Muscle layer of duodenum (tissue), 2 donors: Measurements from ENCODE around the gene PDE1A.
"Not testable (repeated sequence)": the region's sequence is repeated elsewhere in the genome, so short reads cannot be mapped to it uniquely, and the experiment has no call there.

Experiments
- H3K27ac ChIP-seq: one replicate; pipeline ENCODE4 v1.7.0; 2013; ENCODE audit warnings: mild to moderate bottlenecking, low read length
- H3K27me3 ChIP-seq: one replicate; pipeline ENCODE4 v1.7.0; 2013; ENCODE audit warnings: low read depth, mild to moderate bottlenecking, control low read depth, low read length
- H3K36me3 ChIP-seq, 2 donors: one replicate each; pipeline ENCODE4 v1.7.0; 2013; ENCODE audit warnings: low read length in 2 of 2, control low read depth in 1 of 2, mild to moderate bottlenecking in 1 of 2; ENCODE audit not compliant: insufficient read depth in 2 of 2, control insufficient read depth in 1 of 2
- H3K4me1 ChIP-seq, 2 donors: one replicate each; pipeline ENCODE4 v1.7.0; 2013; ENCODE audit warnings: low read length in 2 of 2, mild to moderate bottlenecking in 2 of 2, control low read depth in 1 of 2, moderate library complexity in 1 of 2; ENCODE audit not compliant: insufficient read depth in 2 of 2, control insufficient read depth in 1 of 2
- H3K4me3 ChIP-seq, 2 donors: one replicate each; pipeline ENCODE4 v1.7.0; 2013; ENCODE audit warnings: low read length in 2 of 2, low read depth in 1 of 2, mild to moderate bottlenecking in 1 of 2
- H3K9me3 ChIP-seq, 2 donors: one replicate each; pipeline ENCODE4 v1.7.0; 2013; ENCODE audit warnings: low read length in 2 of 2, control low read depth in 1 of 2, mild to moderate bottlenecking in 1 of 2; ENCODE audit not compliant: control insufficient read depth in 1 of 2
- donor health status: healthy.

Gene PDE1A

DNA sequence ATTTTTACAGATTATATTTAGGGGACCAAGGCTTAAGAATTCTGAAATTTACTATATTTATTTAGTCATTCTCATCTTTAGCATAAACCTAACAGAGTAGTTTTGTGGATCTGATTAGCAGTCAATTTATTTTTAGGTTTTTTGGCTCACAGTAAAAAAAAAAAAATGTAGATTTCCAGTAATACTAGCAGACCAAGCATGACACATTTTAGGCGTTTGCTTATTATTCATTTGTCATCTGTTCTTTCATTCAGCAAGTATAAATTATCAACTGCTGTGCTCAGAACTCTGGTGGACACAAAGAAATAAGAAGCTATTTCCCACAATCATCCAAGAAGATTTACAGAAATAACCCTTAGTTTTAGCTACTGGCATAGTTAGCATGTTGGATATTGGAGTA, 20.6 kb downstream of the PDE1A start:
- H3K4me1 ChIP-seq = peaks cover 0 to 15% of the 10 kb centered on the region in 2 donors
- H3K4me3 ChIP-seq = no peak overlapping the region
- H3K27me3 ChIP-seq = no peaks in the 10 kb centered on the region
- H3K9me3 ChIP-seq = no peaks in the 10 kb centered on the region
- no peak overlapping the region for H3K27ac ChIP-seq
- H3K36me3 ChIP-seq = no peaks in the 10 kb centered on the region

DNA sequence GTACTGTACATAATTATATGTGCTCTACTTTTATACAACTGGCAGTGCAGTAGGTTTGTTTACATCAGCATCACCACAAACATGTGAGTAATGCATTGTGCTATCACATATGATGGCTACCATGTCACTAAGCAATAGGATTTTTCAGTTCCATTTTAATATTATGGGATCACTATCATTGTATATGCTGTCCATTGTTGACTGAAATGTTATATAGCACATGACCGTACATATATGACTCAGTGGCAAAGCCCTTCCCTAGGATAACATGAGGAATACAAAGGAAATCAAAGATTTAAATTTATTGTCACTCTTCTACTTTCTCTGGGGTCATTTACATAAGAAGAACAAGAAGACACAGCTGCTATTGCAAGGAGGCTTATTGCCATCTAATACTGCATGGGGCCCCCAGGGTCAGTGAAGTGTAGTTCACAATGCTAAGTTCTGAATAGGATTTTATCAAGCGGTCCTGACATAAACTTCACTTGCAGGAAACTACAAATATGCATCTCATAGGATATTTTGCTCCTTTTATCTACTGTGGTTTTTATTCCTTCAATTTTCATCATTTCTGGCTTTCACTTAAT, 21.8 kb downstream of the PDE1A start:
- H3K27me3 ChIP-seq = no peaks in the 10 kb centered on the region
- H3K27ac ChIP-seq = no peak overlapping the region
- H3K36me3 ChIP-seq = no peaks in the 10 kb centered on the region
- peaks cover 0 to 15% of the 10 kb centered on the region in 2 donors for H3K4me1 ChIP-seq
- H3K4me3 ChIP-seq = no peak overlapping the region
- no peaks in the 10 kb centered on the region for H3K9me3 ChIP-seq

DNA sequence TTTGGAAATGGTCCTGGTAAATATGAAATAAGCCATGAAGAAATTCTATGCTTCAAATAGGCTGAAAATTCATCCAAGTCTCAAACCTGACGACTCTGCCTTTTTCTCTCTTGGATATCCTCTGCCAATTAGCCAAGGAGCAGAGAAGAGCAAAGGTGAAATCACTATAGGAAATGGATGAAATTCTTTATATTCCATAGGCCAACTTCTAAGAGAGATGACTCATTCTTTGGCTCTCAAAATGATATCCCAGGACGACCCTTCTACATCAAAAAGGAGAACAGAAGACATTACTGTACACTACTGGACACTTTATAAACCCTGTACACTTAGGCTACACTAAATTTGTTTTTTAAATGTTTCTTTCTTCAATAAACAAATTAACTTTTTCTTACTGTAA, 22.7 kb downstream of the PDE1A start:
- Histone ChIP-seq H3K36me3 (no peaks in the 10 kb centered on the region), H3K27ac (no peak overlapping the region)

DNA sequence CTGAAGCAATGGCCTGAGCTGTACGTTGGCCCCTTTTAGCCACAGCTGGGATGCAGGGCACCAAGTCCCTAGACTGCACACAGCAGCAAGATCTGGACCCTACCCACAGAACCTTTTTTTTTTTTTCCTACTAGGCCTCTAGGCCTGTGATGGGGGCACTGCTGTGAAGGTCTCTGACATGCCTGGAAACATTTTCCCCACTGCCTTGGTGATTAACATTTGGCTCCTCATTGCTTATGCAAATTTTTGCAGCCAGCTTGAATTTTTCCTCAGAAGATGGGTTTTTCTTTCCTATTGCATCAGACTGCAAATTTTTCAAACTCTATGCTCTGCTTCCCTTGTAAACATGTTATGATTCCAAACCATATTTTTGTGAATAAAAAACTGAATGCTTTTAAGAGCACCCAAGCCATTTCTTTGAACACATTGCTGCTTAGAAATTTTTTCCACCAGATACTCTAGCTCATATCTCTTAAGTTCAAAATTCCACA, 33.5 kb downstream of the PDE1A start:
- Histone ChIP-seq H3K27me3 (no peaks in the 10 kb centered on the region), H3K4me3 (no peak overlapping the region), H3K4me1 (peaks cover 0 to 17% of the 10 kb centered on the region in 2 donors), H3K9me3 (peaks cover 0 to 3% of the 10 kb centered on the region in 2 donors), H3K36me3 (no peaks in the 10 kb centered on the region), H3K27ac (no peak overlapping the region)

More for the DNA sequence above, 22.7 kb downstream of the PDE1A start:
- Histone ChIP-seq H3K9me3 (no peaks in the 10 kb centered on the region), H3K27me3 (no peaks in the 10 kb centered on the region), H3K4me1 (peaks cover 0 to 15% of the 10 kb centered on the region in 2 donors), H3K4me3 (no peak overlapping the region)

DNA sequence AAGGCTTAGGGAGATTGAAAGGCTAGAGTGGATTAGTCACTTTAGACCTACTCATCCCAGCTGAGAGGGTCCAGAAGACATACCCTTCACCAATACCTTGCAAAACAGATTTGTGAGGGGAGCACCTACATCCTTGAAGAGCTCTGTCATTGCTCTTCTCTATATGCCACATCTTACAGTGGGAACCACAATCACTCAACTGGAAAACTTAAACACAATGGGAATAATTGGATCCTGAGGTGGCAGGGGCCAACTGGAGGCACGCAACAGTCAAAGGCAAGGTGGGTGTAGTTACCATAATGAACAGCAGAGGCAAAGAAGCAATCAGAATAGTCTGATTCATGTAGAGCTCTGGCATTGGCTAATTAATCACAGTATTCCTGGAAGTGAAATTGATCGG, 35.4 kb downstream of the PDE1A start:
- H3K4me1 ChIP-seq = peaks cover 0 to 17% of the 10 kb centered on the region in 2 donors
- H3K36me3 ChIP-seq = no peaks in the 10 kb centered on the region
- no peak overlapping the region for H3K4me3 ChIP-seq
- peaks cover 0 to 3% of the 10 kb centered on the region in 2 donors for H3K9me3 ChIP-seq
- no peak overlapping the region for H3K27ac ChIP-seq
- no peaks in the 10 kb centered on the region for H3K27me3 ChIP-seq

DNA sequence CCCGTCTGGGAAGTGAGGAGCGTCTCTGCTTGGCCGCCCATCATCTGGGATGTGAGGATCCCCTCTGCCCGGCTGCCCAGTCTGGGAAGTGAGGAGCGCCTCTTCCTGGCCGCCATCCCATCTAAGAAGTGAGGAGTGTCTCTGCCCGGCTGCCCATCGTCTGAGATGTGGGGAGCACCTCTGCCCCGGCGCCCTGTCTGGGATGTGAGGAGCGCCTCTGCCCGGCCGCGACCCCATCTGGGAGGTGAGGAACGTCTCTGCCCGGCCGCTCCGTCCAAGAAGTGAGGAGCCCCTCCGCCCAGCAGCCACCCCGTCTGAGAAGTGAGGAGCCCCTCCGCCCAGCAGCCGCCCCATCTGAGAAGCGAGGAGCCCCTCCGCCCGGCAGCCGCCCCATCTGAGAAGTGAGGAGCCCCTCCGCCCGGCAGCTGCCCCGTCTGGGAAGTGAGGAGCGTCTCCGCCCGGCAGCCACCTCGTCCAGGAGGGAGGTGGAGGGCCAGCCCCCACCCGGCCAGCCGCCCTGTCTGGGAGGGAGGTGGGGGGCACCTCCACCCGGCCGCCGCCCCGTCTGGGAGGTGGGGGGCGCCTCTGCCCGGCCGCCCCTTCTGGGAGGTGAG, 40.5 kb downstream of the PDE1A start:
- H3K27ac ChIP-seq, H3K36me3 ChIP-seq, H3K4me1 ChIP-seq, H3K4me3 ChIP-seq, H3K9me3 ChIP-seq, H3K27me3 ChIP-seq: not testable (repeated sequence)

DNA sequence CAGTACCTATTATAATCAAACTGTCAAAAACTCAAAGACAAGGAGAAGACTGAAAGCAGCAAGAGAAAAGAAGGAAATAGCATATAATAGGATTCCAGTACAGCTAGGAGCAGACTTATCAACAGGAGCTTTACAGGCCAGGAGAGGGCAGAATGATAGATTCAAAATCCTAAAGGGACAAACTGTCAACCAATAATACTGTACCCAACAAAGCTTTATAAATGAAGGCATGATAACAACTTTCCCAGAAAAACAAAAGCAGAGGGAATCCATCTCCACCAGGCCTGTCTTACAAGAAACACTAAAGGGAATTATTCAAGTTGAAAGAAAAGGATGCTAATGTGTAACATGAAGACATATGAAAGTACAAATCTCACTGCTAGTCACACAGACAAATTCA, 42.0 kb downstream of the PDE1A start:
- Histone ChIP-seq H3K27ac (no peak overlapping the region), H3K9me3 (peaks cover 3 to 4% of the 10 kb centered on the region in 2 donors), H3K4me3 (no peak overlapping the region), H3K4me1 (peaks cover 0 to under 1% of the 10 kb centered on the region in 2 donors), H3K27me3 (no peaks in the 10 kb centered on the region), H3K36me3 (no peaks in the 10 kb centered on the region)

DNA sequence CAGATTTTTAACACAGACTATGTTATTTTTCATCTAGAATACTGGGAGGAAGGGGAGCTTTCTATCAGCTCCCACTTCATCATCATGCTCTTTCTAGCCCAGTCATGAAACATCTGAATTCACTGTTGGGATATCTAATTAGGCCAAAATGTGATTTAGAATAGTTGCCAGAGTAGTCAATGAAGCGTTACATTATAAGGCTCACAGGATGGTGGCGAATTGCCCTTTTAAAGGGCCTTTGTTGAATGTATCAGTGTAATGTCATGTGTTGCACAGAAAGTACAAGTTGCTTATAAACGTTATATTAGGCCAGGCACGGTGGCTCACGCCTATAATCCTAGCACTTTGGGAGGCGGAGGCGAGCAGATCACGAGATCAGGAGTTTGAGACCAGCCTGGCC, 45.6 kb downstream of the PDE1A start:
- no peaks in the 10 kb centered on the region for H3K27me3 ChIP-seq
- no peak overlapping the region for H3K27ac ChIP-seq
- no peak overlapping the region for H3K4me3 ChIP-seq
- H3K36me3 ChIP-seq = peaks cover 0 to 5% of the 10 kb centered on the region in 2 donors
- H3K4me1 ChIP-seq = peaks cover 0 to 8% of the 10 kb centered on the region in 2 donors
- H3K9me3 ChIP-seq = peaks cover 4 to 10% of the 10 kb centered on the region in 2 donors

DNA sequence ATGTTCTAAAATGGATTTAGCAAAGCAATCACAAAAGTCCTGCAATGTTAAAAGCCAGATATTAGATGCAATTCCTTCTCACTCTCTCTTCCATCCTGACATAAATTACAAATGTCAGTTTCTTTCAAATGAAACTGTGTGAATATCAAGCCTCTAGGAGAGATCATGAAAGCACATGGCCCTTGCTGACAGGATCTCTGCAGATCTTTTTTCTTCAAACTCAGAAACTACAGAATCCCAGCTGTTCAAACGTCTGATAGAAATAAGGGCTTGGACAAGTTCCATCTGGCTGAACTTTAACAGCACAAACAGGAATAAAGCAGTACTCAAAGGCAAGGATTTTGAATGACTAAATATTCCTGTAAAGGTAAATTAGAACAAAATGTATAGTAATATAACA, 47.6 kb downstream of the PDE1A start:
- H3K27ac ChIP-seq = peak overlapping the region; percentile 19
- no peaks in the 10 kb centered on the region for H3K27me3 ChIP-seq
- peaks cover 0 to 5% of the 10 kb centered on the region in 2 donors for H3K36me3 ChIP-seq
- H3K4me3 ChIP-seq = no peak overlapping the region
- peaks cover 0 to 8% of the 10 kb centered on the region in 2 donors for H3K4me1 ChIP-seq
- peaks cover 4 to 12% of the 10 kb centered on the region in 2 donors for H3K9me3 ChIP-seq

DNA sequence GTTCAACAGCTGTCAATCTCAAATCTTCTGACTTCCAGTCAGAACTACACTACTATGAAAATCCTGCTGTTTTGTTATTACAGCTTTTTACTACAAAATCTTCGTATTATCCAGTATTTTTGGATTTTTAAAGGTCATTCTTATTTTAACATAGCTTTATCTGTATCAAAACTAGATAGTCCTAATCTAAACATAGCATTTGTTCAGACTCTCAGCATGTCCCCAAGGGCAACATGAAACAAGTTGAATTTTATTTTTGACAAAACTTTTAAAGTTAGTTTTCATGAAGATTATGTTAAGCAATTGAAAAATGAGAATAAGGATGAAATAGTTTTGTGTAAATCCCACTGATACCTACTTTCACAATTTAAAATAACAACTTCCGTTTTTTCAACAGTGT, 48.1 kb downstream of the PDE1A start:
- H3K36me3 ChIP-seq = peaks cover 0 to 5% of the 10 kb centered on the region in 2 donors
- peak overlapping the region; percentile 19 for H3K27ac ChIP-seq
- H3K9me3 ChIP-seq = peaks cover under 1 to 12% of the 10 kb centered on the region in 2 donors
- no peak overlapping the region for H3K4me3 ChIP-seq
- no peaks in the 10 kb centered on the region for H3K27me3 ChIP-seq
- peaks cover 0 to 8% of the 10 kb centered on the region in 2 donors for H3K4me1 ChIP-seq

DNA sequence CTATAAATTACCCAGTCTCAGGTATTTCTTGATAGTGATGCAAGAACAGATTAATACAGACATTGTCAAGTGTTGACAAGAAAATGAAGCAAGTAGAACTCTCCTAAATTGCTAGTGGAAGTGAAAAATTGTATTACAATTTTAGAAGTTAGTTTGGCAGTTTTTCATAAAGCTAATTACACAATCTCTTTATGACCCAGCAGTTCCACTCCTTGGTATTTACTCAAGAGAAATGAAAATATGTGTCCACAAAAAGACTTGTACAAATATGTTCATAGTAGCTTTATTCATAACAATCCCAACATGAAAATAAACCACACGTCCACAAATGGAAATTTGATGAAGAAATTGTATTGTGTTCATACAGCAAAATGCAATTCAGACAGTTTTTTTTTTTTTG, 49.4 kb downstream of the PDE1A start:
- Histone ChIP-seq H3K9me3 (peaks cover 0 to 12% of the 10 kb centered on the region in 2 donors), H3K4me1 (peaks cover 0 to 11% of the 10 kb centered on the region in 2 donors), H3K36me3 (peaks cover 0 to 8% of the 10 kb centered on the region in 2 donors), H3K27ac (no peak overlapping the region), H3K27me3 (no peaks in the 10 kb centered on the region), H3K4me3 (no peak overlapping the region)
